ENCODE measurements around the gene NCAPG2. TPM values are rescaled to one million over a fixed set of nuclear protein-coding genes. Genes with fewer than 3 reads are reported as not detected.

The NCAPG2 gene
- total RNA-seq, 1 experiment from 2014 or later: 67.3 TPM

DNA sequence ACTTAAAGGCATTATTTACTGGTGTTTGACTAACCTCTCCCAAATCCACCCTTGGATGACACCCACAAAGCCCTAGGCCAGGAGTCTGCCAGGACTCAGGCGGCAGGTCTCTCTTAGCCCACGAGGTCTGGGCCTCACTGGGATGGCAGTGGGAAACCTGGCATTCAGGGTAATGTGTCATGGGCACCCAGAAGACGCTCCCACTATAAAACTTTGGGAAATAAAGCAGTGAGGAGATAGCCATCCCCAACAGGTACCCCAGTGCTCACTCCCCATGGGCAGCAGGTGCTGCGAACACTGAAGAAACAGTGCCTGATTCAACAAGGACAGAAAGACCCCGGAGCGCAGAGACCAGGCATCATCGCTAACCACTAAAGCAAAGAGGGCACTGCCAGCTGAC lies 102.6 kb downstream of the NCAPG2 start:
- no peak for DNase-seq
- intact Hi-C loops (cut with micrococcal nuclease; ENCODE audit: unreplicated experiment): no loop called here
- Mint-ChIP-seq H3K4me1 (ENCODE audit: low read depth, unreplicated experiment) (no peaks in the 10 kb centered on the region), H3K9me3 (ENCODE audit: unreplicated experiment) (no peaks in the 10 kb centered on the region), H3K27me3 (ENCODE audit: insufficient read depth, unreplicated experiment) (no peaks in the 10 kb centered on the region), H3K4me3 (ENCODE audit: unreplicated experiment) (no peak overlapping the region), H3K36me3 (ENCODE audit: insufficient read depth, unreplicated experiment) (peaks cover 12% of the 10 kb centered on the region), H3K27ac (ENCODE audit: unreplicated experiment) (no peak overlapping the region)
- ChIA-PET POLR2A (no interaction called here), CTCF (interaction anchor here (0.6 kb wide), 1 partner anchor 73 kb away, joined by 3 read pairs; no protein-coding TSS in a partner anchor)
- Histone ChIP-seq H3K9me3 (no peaks in the 10 kb centered on the region), H3K4me3 (ENCODE audit: low read depth, low read length) (no peak overlapping the region), H3K27me3 (replicated peaks; ENCODE audit: control insufficient read depth, insufficient read depth, low read length) (no peaks in the 10 kb centered on the region), H3K4me1 (no peaks in the 10 kb centered on the region), H3K36me3 (ENCODE audit: control insufficient read depth, insufficient read depth, low read length) (no peaks in the 10 kb centered on the region)
- no TSS peak for BruUV-seq (replicated peaks)
- TF ChIP-seq, protein P1, sequence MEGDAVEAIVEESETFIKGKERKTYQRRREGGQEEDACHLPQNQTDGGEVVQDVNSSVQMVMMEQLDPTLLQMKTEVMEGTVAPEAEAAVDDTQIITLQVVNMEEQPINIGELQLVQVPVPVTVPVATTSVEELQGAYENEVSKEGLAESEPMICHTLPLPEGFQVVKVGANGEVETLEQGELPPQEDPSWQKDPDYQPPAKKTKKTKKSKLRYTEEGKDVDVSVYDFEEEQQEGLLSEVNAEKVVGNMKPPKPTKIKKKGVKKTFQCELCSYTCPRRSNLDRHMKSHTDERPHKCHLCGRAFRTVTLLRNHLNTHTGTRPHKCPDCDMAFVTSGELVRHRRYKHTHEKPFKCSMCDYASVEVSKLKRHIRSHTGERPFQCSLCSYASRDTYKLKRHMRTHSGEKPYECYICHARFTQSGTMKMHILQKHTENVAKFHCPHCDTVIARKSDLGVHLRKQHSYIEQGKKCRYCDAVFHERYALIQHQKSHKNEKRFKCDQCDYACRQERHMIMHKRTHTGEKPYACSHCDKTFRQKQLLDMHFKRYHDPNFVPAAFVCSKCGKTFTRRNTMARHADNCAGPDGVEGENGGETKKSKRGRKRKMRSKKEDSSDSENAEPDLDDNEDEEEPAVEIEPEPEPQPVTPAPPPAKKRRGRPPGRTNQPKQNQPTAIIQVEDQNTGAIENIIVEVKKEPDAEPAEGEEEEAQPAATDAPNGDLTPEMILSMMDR (IDR thresholded peaks at IDR 0.05; ENCODE audit: insufficient read depth in 1 of 2, low read depth in 1 of 2, low read length in 1 of 2, severe bottlenecking in 1 of 2, unreplicated experiment in 1 of 2): no peak

GRCh38 chr7:158601090-158601489 lies 103.5 kb downstream of the NCAPG2 start:
- CTCF ChIA-PET: no interaction called here
- Histone ChIP-seq H3K4me3 (ENCODE audit: low read depth, low read length) (no peak overlapping the region), H3K27me3 (replicated peaks; ENCODE audit: control insufficient read depth, insufficient read depth, low read length) (no peaks in the 10 kb centered on the region), H3K36me3 (ENCODE audit: control insufficient read depth, insufficient read depth, low read length) (no peaks in the 10 kb centered on the region), H3K4me1 (no peaks in the 10 kb centered on the region), H3K9me3 (no peaks in the 10 kb centered on the region)
- POLR2A ChIA-PET: no interaction called here
- H3K36me3 Mint-ChIP-seq (ENCODE audit: insufficient read depth, unreplicated experiment): peaks cover 12% of the 10 kb centered on the region
- TF ChIP-seq, protein P1 (IDR thresholded peaks at IDR 0.05; ENCODE audit: insufficient read depth in 1 of 2, low read depth in 1 of 2, low read length in 1 of 2, severe bottlenecking in 1 of 2, unreplicated experiment in 1 of 2): no peak
- BruUV-seq (replicated peaks): no TSS peak
- no peak overlapping the region for H3K27ac Mint-ChIP-seq (ENCODE audit: unreplicated experiment)
- DNase-seq: no peak
- H3K9me3 Mint-ChIP-seq (ENCODE audit: unreplicated experiment): no peaks in the 10 kb centered on the region
- no peaks in the 10 kb centered on the region for H3K27me3 Mint-ChIP-seq (ENCODE audit: insufficient read depth, unreplicated experiment)
- H3K4me1 Mint-ChIP-seq (ENCODE audit: low read depth, unreplicated experiment): no peaks in the 10 kb centered on the region
- intact Hi-C loops (cut with micrococcal nuclease; ENCODE audit: unreplicated experiment): no loop called here
- H3K4me3 Mint-ChIP-seq (ENCODE audit: unreplicated experiment): no peak overlapping the region

DNA sequence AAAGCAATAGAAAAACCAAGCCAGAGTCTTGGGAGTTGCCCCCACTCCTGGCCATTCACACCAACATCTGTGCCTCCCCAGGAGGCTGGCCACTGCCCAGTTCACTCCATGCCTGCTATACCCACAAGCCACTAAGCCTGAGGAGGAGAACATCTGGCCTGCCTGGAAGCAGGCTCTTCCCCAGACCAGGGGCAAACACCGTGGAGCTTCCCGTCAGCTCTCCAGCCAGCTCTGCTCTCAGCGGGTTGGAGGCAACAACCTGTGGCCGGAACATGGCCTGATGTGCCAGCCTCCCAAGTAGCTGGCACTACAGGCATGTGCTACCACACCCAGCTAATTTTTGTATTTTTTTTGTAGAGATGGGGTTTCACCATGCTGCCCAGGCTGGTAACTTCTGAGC lies 107.9 kb downstream of the NCAPG2 start:
- no peak overlapping the region for H3K4me3 ChIP-seq (ENCODE audit: low read depth, low read length)
- H3K27ac Mint-ChIP-seq (ENCODE audit: unreplicated experiment): no peak overlapping the region
- ChIA-PET CTCF (no interaction called here), POLR2A (no interaction called here)
- TF ChIP-seq, protein P1 (IDR thresholded peaks at IDR 0.05; ENCODE audit: insufficient read depth in 1 of 2, low read depth in 1 of 2, low read length in 1 of 2, severe bottlenecking in 1 of 2, unreplicated experiment in 1 of 2): no peak
- peaks cover 4% of the 10 kb centered on the region for H3K36me3 Mint-ChIP-seq (ENCODE audit: insufficient read depth, unreplicated experiment)
- H3K9me3 ChIP-seq: peaks cover 23% of the 10 kb centered on the region
- no peaks in the 10 kb centered on the region for H3K36me3 ChIP-seq (ENCODE audit: control insufficient read depth, insufficient read depth, low read length)
- no peaks in the 10 kb centered on the region for H3K9me3 Mint-ChIP-seq (ENCODE audit: unreplicated experiment)
- intact Hi-C loops (cut with micrococcal nuclease; ENCODE audit: unreplicated experiment): no loop called here
- no peaks in the 10 kb centered on the region for H3K27me3 ChIP-seq (replicated peaks; ENCODE audit: control insufficient read depth, insufficient read depth, low read length)
- H3K4me1 Mint-ChIP-seq (ENCODE audit: low read depth, unreplicated experiment): no peaks in the 10 kb centered on the region
- no peak overlapping the region for H3K4me3 Mint-ChIP-seq (ENCODE audit: unreplicated experiment)
- H3K4me1 ChIP-seq: no peaks in the 10 kb centered on the region
- no TSS peak for BruUV-seq (replicated peaks)
- H3K27me3 Mint-ChIP-seq (ENCODE audit: insufficient read depth, unreplicated experiment): no peaks in the 10 kb centered on the region
- DNase-seq: no peak

Measured in Caco-2 (cell line).